K562 (cell line): ENCODE results near the gene ZDHHC14. TPM values are rescaled to one million over a fixed set of nuclear protein-coding genes. Genes with fewer than 3 reads are reported as not detected.

Source experiments
- CTCF ChIP-seq, 3 experiments: IDR thresholded peaks in 2 of 3; conservative IDR thresholded peaks in 1 of 3; 2 replicates each; pipeline ENCODE4 v1.5.1; 2011 to 2012; ENCODE audit warnings: low read length in 3 of 3, mild to moderate bottlenecking in 3 of 3, control low read depth in 2 of 3, improper control_type of control experiment in 1 of 3, inconsistent platforms in 1 of 3, low read depth in 1 of 3, mixed read lengths in 1 of 3, moderate library complexity in 1 of 3; ENCODE audit not compliant: insufficient read depth in 2 of 3
- DPF2 ChIP-seq: fragments of 450-650 bp; IDR thresholded peaks from 2 replicates; pipeline ENCODE4 v1.6.1; 2016
- ELK3 ChIP-seq: fragments of 450-650 bp; formaldehyde crosslinking; IDR thresholded peaks from 2 replicates; pipeline ENCODE4 v1.4.0; 2020; ENCODE audit warnings: mild to moderate bottlenecking
- HNRNPLL ChIP-seq: fragments of 200-400 bp; formaldehyde crosslinking; IDR thresholded peaks from 2 replicates; pipeline ENCODE4 v1.6.1; 2017; ENCODE audit warnings: low read length, low read depth, mild to moderate bottlenecking; ENCODE audit not compliant: poor library complexity, severe bottlenecking
- NONO ChIP-seq, 2 experiments: fragments of 200-400 bp in 1 of 2; fragments of 450-650 bp in 1 of 2; formaldehyde crosslinking in 1 of 2; IDR thresholded peaks; 2 replicates each; pipeline ENCODE4 v1.6.1; 2017; ENCODE audit warnings: low read depth in 2 of 2, mild to moderate bottlenecking in 2 of 2, moderate library complexity in 2 of 2, low read length in 1 of 2
- SMARCB1 ChIP-seq: IDR thresholded peaks from 2 replicates; pipeline ENCODE4 v1.6.1; 2011; ENCODE audit warnings: improper control_type of control experiment, low read depth; ENCODE audit not compliant: insufficient read length
- SMARCE1 ChIP-seq: fragments of 450-650 bp; IDR thresholded peaks from 2 replicates; pipeline ENCODE4 v1.7.1; 2016; ENCODE audit warnings: mild to moderate bottlenecking
- STAG1 ChIP-seq: sonication (generic); formaldehyde crosslinking; IDR thresholded peaks from 2 replicates; pipeline ENCODE4 v1.5.0; 2020; ENCODE audit warnings: missing genetic modification reagents, borderline replicate concordance
- TEAD1 ChIP-seq, 2 experiments: fragments of 450-650 bp in 1 of 2; sonication (generic) in 1 of 2; formaldehyde crosslinking; IDR thresholded peaks; 2 replicates each; pipeline versions ENCODE4 v1.4.0 to v1.8.0; 2020 to 2022; ENCODE audit warnings: mild to moderate bottlenecking in 2 of 2, missing genetic modification reagents in 1 of 2
- YBX1 ChIP-seq: fragments of 450-650 bp; IDR thresholded peaks from 2 replicates; pipeline ENCODE4 v1.7.1; 2016; ENCODE audit warnings: mild to moderate bottlenecking
- ZKSCAN3 ChIP-seq: fragments of 250-450 bp; sonication (Bioruptor Pico); IDR thresholded peaks from 2 replicates; pipeline ENCODE4 v1.4.0; 2020
- ZNF175 ChIP-seq: fragments of 200-800 bp; sonication (Bioruptor generic); IDR thresholded peaks from 2 replicates; pipeline ENCODE4 v1.6.1; 2016; ENCODE audit warnings: low read depth, mild to moderate bottlenecking, missing genetic modification characterization, missing compliant biosample characterization
- ZNF717 ChIP-seq: fragments of 250-450 bp; sonication (Bioruptor Pico); IDR thresholded peaks from 2 replicates; pipeline ENCODE4 v1.5.0; 2021
- ZZZ3 ChIP-seq: fragments of 450-650 bp; IDR thresholded peaks from 2 replicates; pipeline ENCODE4 v1.6.1; 2016; ENCODE audit warnings: antibody characterized with exemption, mild to moderate bottlenecking, moderate library complexity
- polyA plus RNA-seq, 8 experiments: library from polyadenylated mRNA; depleted of rRNA in 4 of 8; stranded (reverse) in 5 of 8; unstranded in 3 of 8; fragments of >200 nt; fragmentation: Nextera tagmentation in 2 of 8; fragmentation: Illumina TruSeq in 1 of 8; extraction: Ambion mirVana in 2 of 8; extraction: Trizol in 1 of 8; gene quantifications; 2 replicates each; pipeline versions ENCODE4 v1.2.1 to v1.2.3, GENCODE V29; 2011 to 2014; ENCODE audit warnings: inconsistent platforms in 1 of 8, missing spikeins in 1 of 8
- total RNA-seq, 7 experiments: library from RNA; depleted of rRNA in 6 of 7; stranded (reverse); fragments of >200 nt in 6 of 7; fragmentation: Illumina TruSeq in 2 of 7; extraction: Trizol in 2 of 7; gene quantifications; 2 replicates each; pipeline versions ENCODE4 v1.2.1 to v1.2.3, GENCODE V29; 2011 to 2021; ENCODE audit warnings: low replicate concordance in 1 of 7
- TF ChIP-seq, protein P1 (sequence below): fragments of 450-650 bp; formaldehyde crosslinking; IDR thresholded peaks from 2 replicates; pipeline ENCODE4 v1.4.0; 2022; ENCODE audit warnings: missing genetic modification characterization
- TF ChIP-seq, protein P2 (sequence below): fragments of 450-650 bp; IDR thresholded peaks from 2 replicates; pipeline ENCODE4 v1.6.1; 2018; ENCODE audit not compliant: partially characterized antibody
- TF ChIP-seq, protein P3 (sequence below): IDR thresholded peaks from 2 replicates; pipeline ENCODE4 v1.6.1; 2012; ENCODE audit warnings: low read depth, low read length, improper control_type of control experiment, borderline replicate concordance

ZDHHC14 gene
- total and polyA plus RNA-seq, 9 of the 15 experiments (the other 6 are each of a cell fraction or from before 2014, with no cell fraction given) = 0.92 to 23.1 (median 13.8) TPM

DNA sequence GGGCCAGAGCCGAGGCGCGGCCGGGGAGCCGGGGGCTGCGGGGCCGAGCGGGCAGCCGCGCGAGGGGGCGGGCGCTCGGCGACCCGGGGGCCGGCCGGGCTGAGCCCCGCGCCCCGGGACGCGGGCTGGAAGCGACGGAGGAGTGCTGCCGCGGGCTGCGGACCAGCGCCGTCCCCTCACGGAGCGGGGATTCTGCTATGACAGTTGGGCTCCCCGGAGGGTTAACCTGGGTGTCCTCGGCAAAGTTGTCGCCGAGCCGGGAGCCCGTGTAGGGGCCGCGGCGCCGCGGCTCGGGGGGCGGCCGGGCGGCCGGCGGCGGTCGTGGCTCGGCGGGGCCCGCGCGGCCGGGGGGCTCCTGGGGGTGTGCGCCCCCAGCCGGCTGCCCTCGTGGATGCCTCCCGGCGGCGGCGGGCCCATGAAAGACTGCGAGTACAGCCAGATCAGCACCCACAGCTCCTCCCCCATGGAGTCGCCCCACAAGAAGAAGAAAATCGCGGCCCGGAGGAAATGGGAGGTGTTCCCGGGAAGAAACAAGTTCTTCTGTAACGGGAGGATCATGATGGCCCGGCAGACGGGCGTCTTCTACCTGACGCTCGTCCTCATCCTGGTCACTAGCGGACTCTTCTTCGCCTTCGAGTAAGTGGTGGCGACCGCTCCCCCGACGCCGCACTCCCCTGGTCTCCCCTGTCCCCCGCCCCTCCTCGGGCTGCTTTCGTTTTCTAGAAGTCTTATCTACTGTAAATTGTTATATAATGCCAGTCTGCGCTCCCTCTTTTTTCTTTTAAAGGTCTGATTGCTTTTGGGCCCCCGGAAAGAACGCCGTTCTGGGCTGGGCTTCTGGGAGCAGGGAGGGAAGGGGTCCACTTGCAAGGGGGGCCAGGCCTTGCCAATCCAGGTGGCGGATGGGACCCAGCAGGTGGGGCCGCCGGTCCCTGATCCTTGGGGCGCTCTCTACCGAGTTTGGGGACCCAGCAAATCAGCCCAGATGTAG is 936 bp downstream of the ZDHHC14 start (continued):
- peak; percentile 3 for TF ChIP-seq HNRNPLL
- TF ChIP-seq ZNF175 = no peak
- TF ChIP-seq, protein P1, sequence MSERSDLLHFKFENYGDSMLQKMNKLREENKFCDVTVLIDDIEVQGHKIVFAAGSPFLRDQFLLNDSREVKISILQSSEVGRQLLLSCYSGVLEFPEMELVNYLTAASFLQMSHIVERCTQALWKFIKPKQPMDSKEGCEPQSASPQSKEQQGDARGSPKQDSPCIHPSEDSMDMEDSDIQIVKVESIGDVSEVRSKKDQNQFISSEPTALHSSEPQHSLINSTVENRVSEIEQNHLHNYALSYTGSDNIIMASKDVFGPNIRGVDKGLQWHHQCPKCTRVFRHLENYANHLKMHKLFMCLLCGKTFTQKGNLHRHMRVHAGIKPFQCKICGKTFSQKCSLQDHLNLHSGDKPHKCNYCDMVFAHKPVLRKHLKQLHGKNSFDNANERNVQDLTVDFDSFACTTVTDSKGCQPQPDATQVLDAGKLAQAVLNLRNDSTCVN (CRISPR knock-in tag) = no peak
- TF ChIP-seq ZZZ3 = no peak
- no peak for TF ChIP-seq STAG1
- no peak for TF ChIP-seq SMARCB1
- TF ChIP-seq TEAD1 (CRISPR knock-in tag; IDR thresholded peaks at IDR 0.05) = 0 out of 4 replicates have a peak, but pooled peaks of 1 of the 2 experiments have one; percentile 19
- no peak for TF ChIP-seq YBX1
- peak; percentile 29; the same call in 1 of the 2 replicates for TF ChIP-seq SMARCE1
- TF ChIP-seq ZKSCAN3 (CRISPR knock-in tag) = no peak
- no peak for TF ChIP-seq ZNF717 (CRISPR knock-in tag)
- TF ChIP-seq CTCF (IDR thresholded peaks at IDR 0.05 in 2 of 3, conservative IDR thresholded peaks at IDR 0.05 in 1 of 3; ENCODE audit: insufficient read depth in 2 of 3, low read depth in 1 of 3, low read length in 3 of 3) = peak in 2 of 3 experiments; percentile 27; a peak in 3 of 6 replicates
- TF ChIP-seq, protein P2, sequence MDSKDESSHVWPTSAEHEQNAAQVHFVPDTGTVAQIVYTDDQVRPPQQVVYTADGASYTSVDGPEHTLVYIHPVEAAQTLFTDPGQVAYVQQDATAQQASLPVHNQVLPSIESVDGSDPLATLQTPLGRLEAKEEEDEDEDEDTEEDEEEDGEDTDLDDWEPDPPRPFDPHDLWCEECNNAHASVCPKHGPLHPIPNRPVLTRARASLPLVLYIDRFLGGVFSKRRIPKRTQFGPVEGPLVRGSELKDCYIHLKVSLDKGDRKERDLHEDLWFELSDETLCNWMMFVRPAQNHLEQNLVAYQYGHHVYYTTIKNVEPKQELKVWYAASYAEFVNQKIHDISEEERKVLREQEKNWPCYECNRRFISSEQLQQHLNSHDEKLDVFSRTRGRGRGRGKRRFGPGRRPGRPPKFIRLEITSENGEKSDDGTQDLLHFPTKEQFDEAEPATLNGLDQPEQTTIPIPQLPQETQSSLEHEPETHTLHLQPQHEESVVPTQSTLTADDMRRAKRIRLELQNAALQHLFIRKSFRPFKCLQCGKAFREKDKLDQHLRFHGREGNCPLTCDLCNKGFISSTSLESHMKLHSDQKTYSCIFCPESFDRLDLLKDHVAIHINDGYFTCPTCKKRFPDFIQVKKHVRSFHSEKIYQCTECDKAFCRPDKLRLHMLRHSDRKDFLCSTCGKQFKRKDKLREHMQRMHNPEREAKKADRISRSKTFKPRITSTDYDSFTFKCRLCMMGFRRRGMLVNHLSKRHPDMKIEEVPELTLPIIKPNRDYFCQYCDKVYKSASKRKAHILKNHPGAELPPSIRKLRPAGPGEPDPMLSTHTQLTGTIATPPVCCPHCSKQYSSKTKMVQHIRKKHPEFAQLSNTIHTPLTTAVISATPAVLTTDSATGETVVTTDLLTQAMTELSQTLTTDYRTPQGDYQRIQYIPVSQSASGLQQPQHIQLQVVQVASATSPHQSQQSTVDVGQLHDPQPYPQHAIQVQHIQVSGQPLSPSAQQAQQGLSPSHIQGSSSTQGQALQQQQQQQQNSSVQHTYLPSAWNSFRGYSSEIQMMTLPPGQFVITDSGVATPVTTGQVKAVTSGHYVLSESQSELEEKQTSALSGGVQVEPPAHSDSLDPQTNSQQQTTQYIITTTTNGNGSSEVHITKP = peak; percentile 38
- peak; percentile 14; the same call in 1 of the 2 replicates for TF ChIP-seq DPF2
- TF ChIP-seq, protein P3, sequence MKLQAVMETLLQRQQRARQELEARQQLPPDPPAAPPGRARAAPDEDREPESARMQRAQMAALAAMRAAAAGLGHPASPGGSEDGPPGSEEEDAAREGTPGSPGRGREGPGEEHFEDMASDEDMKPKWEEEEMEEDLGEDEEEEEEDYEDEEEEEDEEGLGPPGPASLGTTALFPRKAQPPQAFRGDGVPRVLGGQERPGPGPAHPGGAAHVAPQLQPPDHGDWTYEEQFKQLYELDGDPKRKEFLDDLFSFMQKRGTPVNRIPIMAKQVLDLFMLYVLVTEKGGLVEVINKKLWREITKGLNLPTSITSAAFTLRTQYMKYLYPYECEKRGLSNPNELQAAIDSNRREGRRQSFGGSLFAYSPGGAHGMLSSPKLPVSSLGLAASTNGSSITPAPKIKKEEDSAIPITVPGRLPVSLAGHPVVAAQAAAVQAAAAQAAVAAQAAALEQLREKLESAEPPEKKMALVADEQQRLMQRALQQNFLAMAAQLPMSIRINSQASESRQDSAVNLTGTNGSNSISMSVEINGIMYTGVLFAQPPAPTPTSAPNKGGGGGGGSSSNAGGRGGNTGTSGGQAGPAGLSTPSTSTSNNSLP = no peak
- TF ChIP-seq NONO (IDR thresholded peaks at IDR 0.05; ENCODE audit: low read depth in 2 of 2, low read length in 1 of 2) = no peak
- no peak for TF ChIP-seq ELK3 (CRISPR knock-in tag)
